GM12873 (cell line): ENCODE measurements around the gene GGT5.

Experiments
- TF ChIP-seq, protein P1 (sequence below): IDR thresholded peaks from 2 replicates; pipeline ENCODE4 v1.5.1; 2012; ENCODE audit warnings: low read depth, mild to moderate bottlenecking, moderate library complexity, low read length, control low read depth; ENCODE audit not compliant: insufficient read depth; ENCODE audit errors: missing control alignments

GGT5 gene

DNA sequence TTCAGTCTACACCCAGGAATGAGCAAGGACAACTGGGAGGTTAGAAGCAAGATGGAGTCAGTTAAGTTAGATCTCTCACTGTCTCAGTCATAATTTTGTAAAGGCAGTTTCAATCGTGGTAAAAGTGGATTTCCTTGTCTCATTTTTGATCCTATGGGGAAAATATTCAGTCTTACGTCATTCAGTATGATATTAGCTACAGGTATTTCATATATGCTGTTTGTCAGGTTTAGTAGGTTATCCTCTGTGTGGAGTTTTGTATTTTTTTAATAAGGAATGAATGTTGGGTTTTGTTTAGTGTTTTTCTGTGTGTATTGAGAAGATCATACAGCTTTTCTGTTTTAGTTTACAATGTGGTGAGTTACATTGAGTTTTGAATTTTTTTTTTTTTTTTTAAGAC lies 37.5 kb upstream of the GGT5 start:
- TF ChIP-seq, protein P1, sequence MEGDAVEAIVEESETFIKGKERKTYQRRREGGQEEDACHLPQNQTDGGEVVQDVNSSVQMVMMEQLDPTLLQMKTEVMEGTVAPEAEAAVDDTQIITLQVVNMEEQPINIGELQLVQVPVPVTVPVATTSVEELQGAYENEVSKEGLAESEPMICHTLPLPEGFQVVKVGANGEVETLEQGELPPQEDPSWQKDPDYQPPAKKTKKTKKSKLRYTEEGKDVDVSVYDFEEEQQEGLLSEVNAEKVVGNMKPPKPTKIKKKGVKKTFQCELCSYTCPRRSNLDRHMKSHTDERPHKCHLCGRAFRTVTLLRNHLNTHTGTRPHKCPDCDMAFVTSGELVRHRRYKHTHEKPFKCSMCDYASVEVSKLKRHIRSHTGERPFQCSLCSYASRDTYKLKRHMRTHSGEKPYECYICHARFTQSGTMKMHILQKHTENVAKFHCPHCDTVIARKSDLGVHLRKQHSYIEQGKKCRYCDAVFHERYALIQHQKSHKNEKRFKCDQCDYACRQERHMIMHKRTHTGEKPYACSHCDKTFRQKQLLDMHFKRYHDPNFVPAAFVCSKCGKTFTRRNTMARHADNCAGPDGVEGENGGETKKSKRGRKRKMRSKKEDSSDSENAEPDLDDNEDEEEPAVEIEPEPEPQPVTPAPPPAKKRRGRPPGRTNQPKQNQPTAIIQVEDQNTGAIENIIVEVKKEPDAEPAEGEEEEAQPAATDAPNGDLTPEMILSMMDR, result no peak

DNA sequence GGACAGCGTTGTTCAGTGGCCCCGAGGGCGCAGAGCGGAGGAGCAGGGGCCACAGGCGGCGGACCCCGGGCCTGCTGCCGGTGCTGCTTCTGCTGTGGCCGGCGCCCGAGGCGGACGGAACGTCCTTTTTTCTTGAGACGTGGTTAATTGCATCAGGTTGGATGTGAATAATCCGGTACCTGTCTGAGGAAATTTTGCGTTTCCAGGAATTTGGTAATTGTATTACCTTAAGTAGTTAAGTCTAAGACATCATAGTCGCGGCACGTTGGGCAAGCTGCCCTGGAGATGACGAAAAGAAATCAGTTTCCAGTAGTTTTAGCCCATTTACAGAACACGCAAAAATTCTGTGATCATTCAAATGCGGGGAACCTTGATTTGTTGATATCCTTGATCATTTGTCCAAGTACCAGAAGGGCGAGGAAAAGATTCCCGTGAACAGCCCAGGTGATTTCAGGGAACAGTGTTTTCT lies 26.5 kb upstream of the GGT5 start:
- TF ChIP-seq, protein P1, result no peak

DNA sequence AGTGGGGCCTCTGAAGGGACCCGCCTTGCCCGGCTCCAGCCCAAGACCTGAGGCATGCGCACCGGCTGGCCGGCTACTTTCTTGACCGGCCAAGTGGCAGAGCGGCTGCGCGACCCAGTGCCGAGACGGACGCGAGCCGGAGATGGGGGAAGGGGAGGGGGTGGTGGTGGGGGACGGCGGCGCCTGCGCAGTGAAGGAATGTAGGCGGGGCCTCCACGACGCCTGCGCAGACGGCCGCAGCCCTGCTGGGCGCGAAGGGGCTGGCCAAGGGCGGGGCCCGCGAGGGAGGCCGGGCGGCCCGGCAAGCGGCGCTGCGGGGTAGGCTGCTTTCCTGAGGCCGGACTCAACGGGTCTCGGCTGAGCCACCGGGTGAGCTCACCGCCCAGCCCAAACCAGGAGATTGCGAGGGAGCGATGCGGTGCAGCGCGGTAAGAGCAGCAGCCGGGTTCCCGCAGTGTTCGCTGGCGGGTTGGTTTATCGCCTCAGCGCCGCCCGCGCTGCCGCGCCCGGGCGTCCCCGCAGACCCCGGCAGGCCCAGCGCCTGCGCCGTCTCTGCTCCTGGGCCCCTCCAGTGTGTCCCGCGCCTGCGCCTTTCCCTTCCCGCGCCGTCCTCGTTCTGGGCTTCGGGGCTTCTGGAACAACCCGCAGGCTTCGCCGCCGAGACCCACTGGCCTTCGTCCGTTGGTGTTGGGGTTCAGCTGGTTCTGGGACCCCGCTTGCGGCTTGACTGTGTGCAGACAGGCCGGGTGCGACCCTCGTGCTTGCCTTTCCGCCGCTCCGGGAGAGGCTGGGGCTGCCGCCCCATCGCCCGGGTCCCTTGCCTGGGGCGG lies 25.9 kb upstream of the GGT5 start, which contains the start of gene SPECC1L:
Gene SPECC1L, plus strand, starts transcription at position 276 of the 830 bp plus-strand sequence. CDS start 31,401 bp downstream, outside the sequence.
- TF ChIP-seq, protein P1, result no peak

DNA sequence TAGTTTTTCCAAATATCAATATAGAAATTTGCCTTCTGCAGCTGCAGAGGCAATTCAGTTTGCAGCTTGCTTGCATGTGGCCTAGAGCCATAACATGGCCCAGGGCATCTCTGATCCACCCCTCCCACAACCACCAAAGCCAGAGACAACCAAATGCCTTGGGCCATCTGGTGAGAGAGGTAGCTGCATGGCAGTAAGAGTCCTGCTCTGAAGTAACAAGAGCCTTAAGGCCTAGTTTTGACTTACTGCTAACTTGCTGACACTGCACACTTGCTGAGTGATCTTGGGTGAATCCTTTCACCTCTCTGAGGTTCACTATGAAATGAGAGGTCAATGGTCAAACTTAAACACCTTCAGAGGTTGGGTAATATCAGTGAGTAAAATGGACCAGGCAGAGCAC lies 20.9 kb upstream of the GGT5 start:
- TF ChIP-seq, protein P1, result no peak

DNA sequence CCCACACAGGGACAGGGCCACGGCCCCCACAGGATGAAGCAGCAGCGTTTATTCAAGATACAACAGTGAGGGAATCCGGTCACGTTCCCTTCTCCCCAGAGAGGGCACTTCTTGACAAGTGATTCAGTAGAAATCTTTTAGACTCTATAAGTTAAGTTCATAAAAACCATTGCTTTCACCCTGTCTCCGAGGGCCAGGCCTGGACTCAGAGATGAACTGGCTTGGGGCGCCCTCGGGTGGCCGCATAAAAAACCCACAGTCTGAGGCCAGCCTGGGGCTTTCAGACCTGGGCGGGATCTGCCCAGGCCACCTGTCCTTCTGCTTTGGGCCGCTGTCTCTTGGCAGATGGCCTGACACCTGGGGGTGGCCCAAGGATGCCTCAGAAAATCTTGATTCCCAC lies 14.6 kb upstream of the GGT5 start:
- TF ChIP-seq, protein P1, result peak; percentile 39

DNA sequence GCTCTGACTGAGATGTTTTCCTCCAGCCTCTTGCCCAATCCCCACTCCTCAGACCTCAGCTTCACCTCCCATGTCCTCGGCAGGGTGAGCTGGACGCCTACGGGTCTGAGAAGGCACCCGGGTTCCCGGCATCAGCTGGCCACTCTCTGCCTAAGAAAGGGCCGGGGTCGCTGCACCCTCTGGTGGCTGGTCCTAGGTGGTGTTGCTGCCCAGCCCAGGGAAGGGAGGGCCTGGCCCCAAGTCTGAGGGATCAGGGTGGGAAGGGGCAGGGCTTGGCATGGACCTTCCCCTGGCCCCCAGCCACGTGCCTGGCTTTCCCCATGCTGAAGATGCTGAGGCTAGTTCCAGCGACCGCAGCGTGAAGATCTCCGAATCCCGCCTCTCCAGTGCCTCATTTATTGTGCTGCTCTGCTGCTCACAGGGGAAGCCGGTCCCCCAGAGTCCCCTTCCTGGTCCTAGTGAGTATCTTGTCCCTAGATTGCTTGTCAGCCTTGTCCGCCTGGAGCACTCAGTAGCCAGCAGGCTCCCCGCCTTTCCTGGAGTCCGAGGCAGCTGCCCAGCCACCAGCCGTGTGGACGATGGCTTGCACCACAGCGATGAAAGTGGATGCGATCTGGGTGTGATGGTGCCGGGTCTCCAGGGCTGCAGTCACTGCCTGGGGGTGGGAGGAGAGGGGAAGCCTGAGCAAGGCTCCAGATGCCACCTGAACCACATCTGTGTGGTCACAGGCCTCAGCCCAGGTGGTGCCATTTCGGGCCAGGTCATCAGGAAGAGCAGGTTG lies 2.9 kb upstream of the GGT5 start:
- TF ChIP-seq, protein P1, result peak; percentile 73

DNA sequence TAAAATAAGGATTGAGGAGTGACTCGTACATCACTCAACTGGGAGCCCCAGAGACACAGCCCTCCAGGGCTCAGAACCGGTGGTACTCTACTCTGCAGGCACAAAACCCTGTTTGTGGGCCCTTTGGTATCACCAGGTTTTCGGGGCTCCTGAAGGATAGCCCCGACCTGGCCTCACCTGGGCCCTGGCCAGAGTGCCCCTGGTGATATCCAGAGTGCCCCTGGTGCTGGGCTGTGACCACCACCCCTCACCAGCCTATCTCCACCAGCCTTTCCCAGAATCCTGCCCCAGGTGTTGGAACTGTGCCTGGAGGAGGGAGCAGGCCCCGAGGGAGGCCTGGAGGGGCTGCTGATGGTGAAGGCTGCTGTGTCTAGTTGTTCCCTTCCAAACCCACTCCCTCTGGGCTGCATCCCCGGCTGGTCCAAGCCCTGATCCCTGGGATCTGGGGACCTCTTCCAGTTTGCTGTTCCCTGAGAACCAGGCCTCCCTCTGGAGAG lies 2.2 kb upstream of the GGT5 start:
- TF ChIP-seq, protein P1, result no peak
